Neuronal stem cell (in vitro differentiated cells): ENCODE results near the gene ITGB1BP1. TPM values are rescaled to one million over a fixed set of nuclear protein-coding genes. Genes with fewer than 3 reads are reported as not detected.

Experiments
- DNase-seq: peaks from one replicate; pipeline ENCODE4 v3.0.0-alpha.2; 2013; ENCODE audit warnings: low spot score
- H2AFZ ChIP-seq: one replicate; pipeline ENCODE4 v1.6.1; 2013; ENCODE audit warnings: mild to moderate bottlenecking, low read length, inconsistent platforms
- H2AK5ac ChIP-seq: 2 replicates; pipeline ENCODE4 v1.6.1; 2013; ENCODE audit warnings: low read depth, mild to moderate bottlenecking, inconsistent platforms, low read length, moderate library complexity, mixed read lengths
- H2BK120ac ChIP-seq: 2 replicates; pipeline ENCODE4 v1.6.1; 2013; ENCODE audit warnings: low read depth, mild to moderate bottlenecking, inconsistent platforms, low read length, moderate library complexity, mixed read lengths
- H2BK12ac ChIP-seq: one replicate; pipeline ENCODE4 v1.6.1; 2013; ENCODE audit warnings: low read length, inconsistent platforms
- H2BK15ac ChIP-seq: 2 replicates; pipeline ENCODE4 v1.6.1; 2013; ENCODE audit warnings: mild to moderate bottlenecking, low read length, inconsistent platforms, mixed read lengths
- H2BK5ac ChIP-seq: one replicate; pipeline ENCODE4 v1.6.1; 2013; ENCODE audit warnings: inconsistent platforms, mild to moderate bottlenecking, low read length, moderate library complexity
- H3K14ac ChIP-seq: one replicate; pipeline ENCODE4 v1.6.1; 2013; ENCODE audit warnings: low read length, inconsistent platforms
- H3K18ac ChIP-seq: 2 replicates; pipeline ENCODE4 v1.6.1; 2013; ENCODE audit warnings: low read length, inconsistent platforms
- H3K23ac ChIP-seq: 2 replicates; pipeline ENCODE4 v1.6.1; 2013; ENCODE audit warnings: low read depth, mild to moderate bottlenecking, mixed read lengths, low read length, inconsistent platforms; ENCODE audit not compliant: poor library complexity
- H3K27ac ChIP-seq: replicated peaks from 3 replicates; pipeline ENCODE4 v1.5.1; 2013; ENCODE audit warnings: low read length, inconsistent platforms
- H3K27me3 ChIP-seq, 3 experiments: 2 replicates each; pipeline ENCODE4 v1.6.1; 2013; ENCODE audit warnings: low read length in 3 of 3, mild to moderate bottlenecking in 2 of 3, inconsistent platforms in 1 of 3, low read depth in 1 of 3, mixed read lengths in 1 of 3, moderate library complexity in 1 of 3; ENCODE audit not compliant: control insufficient read depth in 3 of 3, insufficient read depth in 3 of 3
- H3K36me3 ChIP-seq, 2 donors: replicated peaks in 1 of 2; 2 replicates each; pipeline ENCODE4 v1.6.1; 2013; ENCODE audit warnings: low read length in 2 of 2; ENCODE audit not compliant: control insufficient read depth in 2 of 2, insufficient read depth in 2 of 2
- H3K4ac ChIP-seq: 2 replicates; pipeline ENCODE4 v1.6.1; 2013; ENCODE audit warnings: inconsistent platforms, mild to moderate bottlenecking, low read length, moderate library complexity
- H3K4me1 ChIP-seq, 2 donors: 1 replicate in 1 of 2; 2 replicates in 1 of 2; pipeline ENCODE4 v1.6.1; 2013; ENCODE audit warnings: low read length in 2 of 2, low read depth in 1 of 2; ENCODE audit not compliant: control insufficient read depth in 2 of 2, insufficient read depth in 1 of 2
- H3K4me2 ChIP-seq: one replicate; pipeline ENCODE4 v1.6.1; 2013; ENCODE audit warnings: mild to moderate bottlenecking, low read length, inconsistent platforms; ENCODE audit not compliant: insufficient read depth, poor library complexity, severe bottlenecking
- H3K4me3 ChIP-seq, 2 donors: 2 replicates each; pipeline ENCODE4 v1.5.1; 2013; ENCODE audit warnings: low read length in 2 of 2, mild to moderate bottlenecking in 2 of 2, inconsistent platforms in 1 of 2, moderate library complexity in 1 of 2
- H3K79me1 ChIP-seq: one replicate; pipeline ENCODE4 v1.6.1; 2013; ENCODE audit warnings: low read depth, mild to moderate bottlenecking, inconsistent platforms, low read length, moderate library complexity
- H3K9ac ChIP-seq: one replicate; pipeline ENCODE4 v1.6.1; 2013; ENCODE audit warnings: mild to moderate bottlenecking, low read depth, low read length, inconsistent platforms; ENCODE audit not compliant: poor library complexity
- H3K9me3 ChIP-seq, 2 donors: replicated peaks in 1 of 2; 2 replicates each; pipeline versions ENCODE3 to v1.6.1; 2013; ENCODE audit warnings: low read length in 2 of 2, mild to moderate bottlenecking in 2 of 2, inconsistent platforms in 1 of 2, low read depth in 1 of 2, mixed read lengths in 1 of 2, moderate library complexity in 1 of 2; ENCODE audit not compliant: control insufficient read depth in 2 of 2, insufficient read depth in 1 of 2
- H4K8ac ChIP-seq: one replicate; pipeline ENCODE4 v1.6.1; 2013; ENCODE audit warnings: low read depth, mild to moderate bottlenecking, inconsistent platforms, low read length, moderate library complexity
- H4K91ac ChIP-seq: one replicate; pipeline ENCODE4 v1.6.1; 2013; ENCODE audit warnings: low read length, low read depth, mild to moderate bottlenecking, inconsistent platforms; ENCODE audit not compliant: poor library complexity
- WGBS, 2 donors: extraction: QIAGEN DNeasy Blood & Tissue Kit; methylation state at CpG; one replicate each; pipeline ENCODE4 v1.1.7; 2013; ENCODE audit warnings: missing lambda C conversion rate in 2 of 2, mixed read lengths in 1 of 2; ENCODE audit not compliant: insufficient read length in 2 of 2, insufficient replicate concordance in 1 of 2; ENCODE audit errors: extremely low coverage in 2 of 2; 5-methylcytosine and 5-hydroxymethylcytosine counted together
- polyA plus RNA-seq, 2 experiments: library from polyadenylated mRNA; stranded (reverse); fragments of 200-250 nt; gene quantifications; one replicate each; pipeline ENCODE4 v1.2.3, GENCODE V29; 2013

The ITGB1BP1 gene
- polyA plus RNA-seq (2013, experiment 1 of 2) = 50.0 TPM
- 49.6 TPM for polyA plus RNA-seq (2013, experiment 2 of 2)

GRCh38 chr2:9423100-9423921 lies at the start of gene ITGB1BP1, which contains the start of gene CPSF3:
TSS of gene ITGB1BP1 (minus strand) at chr2:9423528. CDS start at chr2:9418697, 4,831 bp downstream.
TSS of gene CPSF3 (plus strand) at chr2:9423654. CDS start at chr2:9423774, 120 bp downstream.
- Histone ChIP-seq H3K4me2 (peak within 1 kb of the TSS; percentile 92), H2BK5ac (peak within 1 kb of the TSS; percentile 43), H3K4ac (no peak within 1 kb of the TSS), H3K79me1 (peaks cover 7% of the 10 kb centered on the region), H4K91ac (no peak within 1 kb of the TSS), H3K4me1 (peaks cover 11 to 13% of the 10 kb centered on the region in 2 donors), H3K36me3 (peaks cover 2 to 30% of the 10 kb centered on the region in 2 donors), H3K9me3 (no peaks in the 10 kb centered on the region), H3K9ac (peak within 1 kb of the TSS; percentile 97), H3K27me3 (no peaks in the 10 kb centered on the region), H3K23ac (peak within 1 kb of the TSS; percentile 82), H3K18ac (peak within 1 kb of the TSS; percentile 97), H2AK5ac (no peak within 1 kb of the TSS), H3K4me3 (peak within 1 kb of the TSS; percentile 76 to 94), H3K14ac (peak within 1 kb of the TSS; percentile 98), H3K27ac (peak within 1 kb of the TSS; percentile 87), H2BK120ac (peak within 1 kb of the TSS; percentile 23), H2BK15ac (peak within 1 kb of the TSS; percentile 49), H2BK12ac (no peak within 1 kb of the TSS), H4K8ac (no peak within 1 kb of the TSS), H2AFZ (peak within 1 kb of the TSS; percentile 88)
- no CpG with 5 or more reads among the region's 91 CpGs for WGBS, 2 donors
- peak; percentile 99 for DNase-seq

- no peak overlapping the region for H2BK15ac ChIP-seq
- no peak overlapping the region for H4K8ac ChIP-seq
- H3K27me3 ChIP-seq = no peaks in the 10 kb centered on the region
- no peak overlapping the region for H3K4me2 ChIP-seq
- no peaks in the 10 kb centered on the region for H3K4me1 ChIP-seq
- no peak overlapping the region for H3K4me3 ChIP-seq
- H3K4ac ChIP-seq = no peak overlapping the region
- no peak overlapping the region for H3K9ac ChIP-seq
- H3K14ac ChIP-seq = no peak overlapping the region
- H2AFZ ChIP-seq = no peak overlapping the region
- peaks cover 21 to 64% of the 10 kb centered on the region in 2 donors for H3K36me3 ChIP-seq
- no peak overlapping the region for H3K23ac ChIP-seq
- no peak overlapping the region for H3K27ac ChIP-seq
- no peak overlapping the region for H2BK5ac ChIP-seq
- no peak overlapping the region for H2BK12ac ChIP-seq
- H2AK5ac ChIP-seq = no peak overlapping the region
- no peak for DNase-seq
- no CpG with 5 or more reads among the region's 9 CpGs for WGBS, 2 donors
- peaks cover 0 to 6% of the 10 kb centered on the region in 2 donors for H3K9me3 ChIP-seq
- no peak overlapping the region for H2BK120ac ChIP-seq
- H3K18ac ChIP-seq = no peak overlapping the region
- no peak overlapping the region for H4K91ac ChIP-seq
- no peaks in the 10 kb centered on the region for H3K79me1 ChIP-seq
Observed at GRCh38 chr2:9472511-9472910, 49.2 kb upstream of the ITGB1BP1 start.

- no peak overlapping the region for H4K91ac ChIP-seq
- H3K14ac ChIP-seq = no peak overlapping the region
- H3K4me2 ChIP-seq = no peak overlapping the region
- H2BK15ac ChIP-seq = no peak overlapping the region
- no peak overlapping the region for H3K23ac ChIP-seq
- WGBS, 2 donors = no CpG with 5 or more reads among the region's 5 CpGs
- H3K18ac ChIP-seq = no peak overlapping the region
- H3K4me3 ChIP-seq = no peak overlapping the region
- no peak overlapping the region for H2AFZ ChIP-seq
- no peak overlapping the region for H3K27ac ChIP-seq
- H2BK5ac ChIP-seq = no peak overlapping the region
- H3K4ac ChIP-seq = no peak overlapping the region
- no peaks in the 10 kb centered on the region for H3K79me1 ChIP-seq
- DNase-seq = no peak
- no peak overlapping the region for H2AK5ac ChIP-seq
- no peak overlapping the region for H3K9ac ChIP-seq
- peaks cover 23 to 76% of the 10 kb centered on the region in 2 donors for H3K36me3 ChIP-seq
- H4K8ac ChIP-seq = no peak overlapping the region
- H3K27me3 ChIP-seq = no peaks in the 10 kb centered on the region
- no peak overlapping the region for H2BK12ac ChIP-seq
- H3K4me1 ChIP-seq = no peaks in the 10 kb centered on the region
- no peak overlapping the region for H2BK120ac ChIP-seq
- H3K9me3 ChIP-seq = peaks cover 0 to 2% of the 10 kb centered on the region in 2 donors
Observed at GRCh38 chr2:9471206-9471605, 47.9 kb upstream of the ITGB1BP1 start.

GRCh38 chr2:9467687-9468086 lies 44.4 kb upstream of the ITGB1BP1 start:
- no peak overlapping the region for H4K91ac ChIP-seq
- no peak overlapping the region for H3K9ac ChIP-seq
- no peaks in the 10 kb centered on the region for H3K79me1 ChIP-seq
- H3K14ac ChIP-seq = no peak overlapping the region
- no peak for DNase-seq
- no peak overlapping the region for H3K4ac ChIP-seq
- H2BK12ac ChIP-seq = no peak overlapping the region
- no peak overlapping the region for H4K8ac ChIP-seq
- WGBS, 2 donors = no CpG with 5 or more reads among the region's 10 CpGs
- no peaks in the 10 kb centered on the region for H3K27me3 ChIP-seq
- H3K4me2 ChIP-seq = no peak overlapping the region
- H2BK15ac ChIP-seq = no peak overlapping the region
- no peaks in the 10 kb centered on the region for H3K4me1 ChIP-seq
- no peak overlapping the region for H3K18ac ChIP-seq
- no peak overlapping the region for H2BK120ac ChIP-seq
- H3K27ac ChIP-seq = no peak overlapping the region
- no peak overlapping the region for H3K23ac ChIP-seq
- no peak overlapping the region for H2AK5ac ChIP-seq
- H3K9me3 ChIP-seq = peaks cover 0 to 2% of the 10 kb centered on the region in 2 donors
- H3K4me3 ChIP-seq = no peak overlapping the region
- no peak overlapping the region for H2AFZ ChIP-seq
- H2BK5ac ChIP-seq = no peak overlapping the region
- H3K36me3 ChIP-seq = peaks cover 31 to 94% of the 10 kb centered on the region in 2 donors
